CD4-positive, alpha-beta T cell treated with Interleukin-6 at 100 ng/mL for 8 hours (primary cell): ENCODE results near the gene ESRRA.

Experiments used
- DNase-seq: peaks from one replicate; pipeline ENCODE4 v3.0.0-alpha.2; 2020; ENCODE audit warnings: mixed read lengths, low spot score

Gene ESRRA

GRCh38 chr11:64352099-64352994 is 47.0 kb downstream of the ESRRA start:
- no peak for DNase-seq

- no peak for DNase-seq
Measured at GRCh38 chr11:64352995-64353714, 47.8 kb downstream of the ESRRA start.

- no peak for DNase-seq
Measured at GRCh38 chr11:64353715-64354506, 48.6 kb downstream of the ESRRA start.

DNA sequence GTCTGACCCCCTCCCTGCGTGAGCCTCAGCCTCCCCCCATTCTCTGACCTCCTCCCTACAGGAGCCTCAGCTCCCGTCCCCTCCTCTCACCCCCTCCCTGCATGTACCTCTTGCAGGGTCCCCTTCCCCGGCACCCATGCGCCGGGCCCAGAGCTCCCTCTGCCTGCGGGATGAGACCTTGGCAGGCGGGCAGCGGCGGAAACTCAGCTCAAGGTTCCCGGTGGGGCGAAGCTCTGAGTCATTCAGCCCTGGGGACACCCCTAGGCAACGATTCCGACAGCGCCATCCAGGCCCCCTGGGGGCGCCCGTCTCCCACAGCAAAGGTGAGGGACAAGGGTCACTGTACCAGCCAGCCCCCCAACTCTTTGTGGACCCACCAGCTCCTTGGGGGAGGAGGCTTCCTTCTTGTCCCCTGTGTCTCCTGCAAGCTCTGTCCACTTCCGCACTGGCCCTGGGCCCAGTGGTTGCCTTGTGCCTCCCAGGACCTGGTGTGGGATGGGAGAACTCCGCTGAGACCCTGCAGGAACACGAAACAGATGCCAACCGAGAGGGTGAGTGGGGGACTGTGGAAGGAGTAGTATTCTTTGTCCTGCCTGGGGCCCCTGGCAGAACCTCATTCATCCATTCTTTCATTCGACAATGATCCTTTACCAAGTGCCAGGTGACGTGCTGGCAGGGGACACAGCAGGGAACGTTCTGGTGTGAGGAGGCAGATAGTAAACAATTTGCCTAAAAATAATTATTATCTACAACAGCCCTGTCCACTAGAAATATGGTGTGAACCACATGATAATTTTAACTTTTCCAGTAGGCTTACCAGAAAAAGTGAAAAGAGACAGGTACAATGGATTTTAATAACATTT is 50.0 kb downstream of the ESRRA start:
- DNase-seq: peak; percentile 28

- no peak for DNase-seq
Measured at GRCh38 chr11:64356498-64357411, 51.4 kb downstream of the ESRRA start.

DNA sequence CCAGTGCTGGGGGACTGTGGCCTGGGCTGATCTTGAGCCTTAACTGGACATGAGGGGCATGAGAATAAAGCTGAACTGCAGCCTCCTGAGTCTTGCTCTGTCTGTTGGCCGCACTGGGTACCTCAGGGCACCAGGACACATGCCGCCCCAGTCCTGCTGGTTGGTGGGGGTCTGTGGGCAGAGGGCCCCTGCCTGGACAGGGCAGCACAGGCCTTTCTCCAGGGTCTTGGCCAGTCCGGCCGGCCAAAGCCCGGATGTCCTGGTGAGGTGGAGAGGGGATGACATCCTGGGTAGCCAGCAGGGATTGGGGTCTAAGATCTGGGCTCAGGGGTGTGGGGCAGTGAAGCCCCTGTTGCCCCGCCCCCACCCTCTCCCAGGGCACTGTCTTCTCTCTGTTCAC is 52.1 kb downstream of the ESRRA start:
- DNase-seq: no peak

GRCh38 chr11:64357904-64358535 is 52.7 kb downstream of the ESRRA start:
- peak; percentile 32 for DNase-seq

DNA sequence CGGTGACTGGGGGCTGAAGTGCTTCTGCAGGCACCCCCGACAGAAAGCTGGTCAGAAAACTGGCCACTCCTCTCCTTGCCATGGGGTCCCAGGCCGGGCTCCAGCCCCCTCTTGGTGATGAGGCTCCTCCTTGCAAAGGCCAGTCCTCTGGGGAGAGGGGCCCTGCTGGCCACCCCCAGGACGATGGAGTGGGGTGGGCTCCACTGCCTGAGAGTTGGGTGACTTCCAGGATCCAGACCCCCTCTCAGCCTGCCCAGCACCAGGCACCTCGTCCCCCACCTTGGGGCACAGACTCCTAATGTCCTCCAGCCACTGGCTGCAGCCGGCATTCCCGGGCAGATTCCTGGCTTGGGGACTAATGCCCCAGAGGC is 53.2 kb downstream of the ESRRA start:
- no peak for DNase-seq

DNA sequence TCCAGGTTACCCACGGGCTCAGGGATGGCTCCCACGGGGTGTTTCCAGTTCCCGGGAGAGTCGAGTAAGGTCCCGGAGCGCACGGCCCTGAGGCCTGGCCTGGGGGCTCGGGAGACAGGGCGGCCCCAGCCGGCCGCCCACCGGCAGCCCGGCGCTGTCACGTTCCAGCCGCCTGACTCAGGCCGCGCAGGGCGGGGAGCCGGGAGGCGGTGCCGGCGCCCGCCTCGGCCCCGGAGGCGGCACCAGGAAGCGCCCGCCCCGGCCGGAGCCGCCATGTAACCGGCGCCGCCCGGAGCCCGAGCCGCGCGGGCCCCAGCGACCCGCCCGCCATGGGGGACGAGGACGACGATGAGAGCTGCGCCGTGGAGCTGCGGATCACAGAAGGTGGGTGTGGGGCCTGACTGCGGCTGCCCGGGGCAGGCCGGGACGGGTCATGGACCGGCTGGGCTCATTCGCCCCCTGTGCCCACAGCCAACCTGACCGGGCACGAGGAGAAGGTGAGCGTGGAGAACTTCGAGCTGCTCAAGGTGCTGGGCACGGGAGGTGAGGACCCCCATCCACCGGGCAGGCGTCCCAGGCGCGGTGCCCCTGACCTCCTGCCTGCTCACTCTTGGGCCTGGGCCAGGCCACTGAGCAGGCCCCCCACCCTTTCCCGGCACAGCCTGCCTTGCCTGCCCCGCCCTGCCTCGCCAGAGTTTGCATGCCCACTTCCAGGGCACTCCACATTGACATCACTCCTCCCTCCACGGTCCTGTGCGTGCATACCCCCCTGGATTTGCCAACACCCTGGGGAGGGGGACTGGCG is 53.8 kb downstream of the ESRRA start, which contains the start of gene RPS6KA4:
Gene RPS6KA4, plus strand, starts transcription at position 256 of the 805 bp plus-strand sequence. Its CDS starts 74 bp downstream, at position 330.
- peak; percentile 28 for DNase-seq

- no peak for DNase-seq
Measured at GRCh38 chr11:64359712-64360445, 54.6 kb downstream of the ESRRA start.

DNA sequence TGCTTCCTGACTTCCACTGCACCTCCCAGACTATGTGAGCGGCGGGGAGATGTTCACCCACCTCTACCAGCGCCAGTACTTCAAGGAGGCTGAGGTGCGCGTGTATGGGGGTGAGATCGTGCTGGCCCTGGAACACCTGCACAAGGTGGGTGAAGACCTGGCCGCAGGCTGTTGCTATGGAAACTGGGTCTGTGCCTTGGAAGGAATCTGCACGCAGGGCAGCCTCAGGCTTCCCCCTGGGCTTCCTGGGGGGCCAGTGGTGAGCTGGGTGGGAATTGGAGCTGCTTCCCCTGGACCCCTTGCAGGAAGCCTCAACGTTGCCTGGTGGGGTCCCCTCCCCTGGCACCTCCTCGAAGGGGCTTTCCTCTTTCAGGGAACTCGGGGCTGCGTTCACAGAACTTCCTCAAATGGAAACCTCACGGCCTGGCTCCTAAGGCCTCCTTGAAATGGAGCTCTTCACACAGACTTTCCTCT is 55.2 kb downstream of the ESRRA start:
- DNase-seq: no peak

- no peak for DNase-seq
Measured at GRCh38 chr11:64361659-64362058, 56.3 kb downstream of the ESRRA start.

DNA sequence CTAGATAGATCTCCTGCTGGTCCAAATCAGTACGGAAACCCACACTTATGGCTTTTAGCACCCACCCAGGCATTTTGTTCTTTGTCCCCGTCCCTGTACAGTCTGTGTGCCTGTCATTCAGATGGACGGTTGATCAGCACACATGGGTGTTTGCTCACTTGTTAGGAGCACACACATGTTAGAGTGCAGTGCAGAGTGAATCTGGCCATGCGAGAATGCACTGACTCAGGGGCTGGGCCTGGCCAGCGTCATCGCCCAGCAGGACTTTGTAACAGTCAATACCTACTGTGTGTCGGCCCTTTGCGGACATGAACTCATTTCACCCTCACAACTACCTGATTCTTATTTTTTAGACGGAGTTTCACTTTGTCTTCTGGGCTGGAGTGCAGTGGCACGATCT is 57.0 kb downstream of the ESRRA start:
- no peak for DNase-seq

DNA sequence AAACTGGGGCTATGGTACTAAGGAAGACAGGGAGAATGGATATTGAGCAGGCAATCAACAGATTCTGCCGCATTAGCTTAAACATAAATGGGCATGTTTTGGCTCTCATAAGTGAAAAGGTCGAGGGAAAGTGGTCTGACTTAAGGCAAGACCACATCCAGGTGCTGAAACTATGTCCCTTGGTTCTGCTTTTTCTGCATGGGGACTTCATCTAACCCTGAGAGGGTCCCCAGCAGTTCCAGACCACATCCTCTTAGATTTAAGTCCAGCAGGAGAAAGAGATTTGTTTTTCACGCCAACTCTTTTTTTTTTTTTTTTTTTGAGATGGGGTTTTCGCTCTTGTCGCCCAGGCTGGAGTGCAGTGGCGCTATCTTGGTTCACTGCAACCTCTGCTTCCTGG is 59.1 kb downstream of the ESRRA start:
- DNase-seq: no peak

DNA sequence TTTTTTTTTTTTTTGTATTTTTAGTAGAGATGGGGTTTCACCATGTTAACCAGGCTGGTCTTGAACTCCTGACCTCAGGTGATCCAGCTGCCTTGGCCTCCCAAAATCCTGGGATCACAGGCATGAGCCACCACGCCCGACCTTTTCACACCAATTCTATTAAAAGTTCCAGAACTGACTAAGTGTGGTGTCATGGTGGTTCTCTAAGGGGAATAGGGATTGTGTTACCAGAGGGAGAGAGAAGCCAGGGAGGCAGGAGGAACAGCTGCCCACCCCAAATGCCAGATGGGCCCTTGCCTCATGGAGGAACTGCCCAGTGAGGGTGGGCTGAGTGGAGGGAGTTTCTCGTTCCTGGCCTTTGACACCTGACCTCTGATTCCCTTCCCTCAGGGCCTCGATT is 59.6 kb downstream of the ESRRA start:
- DNase-seq: no peak
